Heart left ventricle (tissue), 16 donors: ENCODE results near the gene LTC4S. TPM values are rescaled to one million over a fixed set of nuclear protein-coding genes. Genes with fewer than 3 reads are reported as not detected.
"Not testable (repeated sequence)": the region's sequence is repeated elsewhere in the genome, so short reads cannot be mapped to it uniquely, and the experiment has no call there.

Experiments
- ATAC-seq, 4 donors: fragments of 200-7000 bp; cut with Tn5 transposase; one replicate each; pipeline ENCODE4 v1.9.1; 2020 to 2022; ENCODE audit warnings: moderate library complexity in 4 of 4, mild to moderate bottlenecking in 3 of 4, moderate number of reproducible peaks in 1 of 4
- DNase-seq, 5 donors: peaks; one replicate each; pipeline ENCODE4 v3.0.0-alpha.2; 2020
- H3K27ac ChIP-seq, 12 donors: fragments of 200-600 bp; sonication (generic) in 4 of 12; one replicate each; pipeline versions ENCODE4 v1.5.0 to v1.8.0; 2016 to 2022; ENCODE audit warnings: mild to moderate bottlenecking in 2 of 12
- H3K27me3 ChIP-seq, 9 donors: fragments of 200-600 bp; sonication (generic) in 2 of 9; one replicate each; pipeline versions ENCODE4 v1.5.1 to v1.8.0; 2016 to 2022; ENCODE audit warnings: mild to moderate bottlenecking in 3 of 9
- H3K36me3 ChIP-seq, 9 donors: fragments of 200-600 bp; sonication (generic) in 2 of 9; one replicate each; pipeline versions ENCODE4 v1.5.0 to v1.8.0; 2018 to 2022; ENCODE audit warnings: mild to moderate bottlenecking in 2 of 9
- H3K4me1 ChIP-seq, 12 donors: fragments of 200-600 bp; sonication (generic) in 4 of 12; one replicate each; pipeline versions ENCODE4 v1.5.0 to v1.8.0; 2016 to 2022; ENCODE audit warnings: mild to moderate bottlenecking in 3 of 12
- H3K4me3 ChIP-seq, 12 donors: fragments of 200-600 bp; sonication (generic) in 4 of 12; one replicate each; pipeline versions ENCODE4 v1.5.0 to v1.8.0; 2017 to 2022; ENCODE audit warnings: mild to moderate bottlenecking in 9 of 12, moderate library complexity in 4 of 12
- H3K9me3 ChIP-seq, 12 donors: fragments of 200-600 bp; sonication (generic) in 4 of 12; one replicate each; pipeline versions ENCODE4 v1.5.0 to v1.8.0; 2016 to 2022; ENCODE audit warnings: mild to moderate bottlenecking in 1 of 12
- POLR2A ChIP-seq, 2 donors: fragments of 450-650 bp; IDR thresholded peaks; one replicate each; pipeline ENCODE4 v1.6.1; 2017; ENCODE audit warnings: antibody characterized with exemption in 2 of 2, mild to moderate bottlenecking in 2 of 2, moderate library complexity in 2 of 2
- WGBS, 4 donors: extraction: QIAGEN DNeasy Blood & Tissue Kit in 2 of 4; methylation state at CpG; one replicate each; pipeline versions ENCODE4 v1.1.5 to v1.1.7; 2013 to 2018; 5-methylcytosine and 5-hydroxymethylcytosine counted together
- intact Hi-C, 10 donors: fragments of 100-400 bp; cut with DNase I; formaldehyde crosslinking; loops; one replicate each; pipeline versions ENCODE4 v1.11.1 to v1.14.2; 2022
- polyA plus RNA-seq, 2 donors: library from polyadenylated mRNA; stranded (reverse); fragments of 200-250 nt; gene quantifications; one replicate each; pipeline ENCODE4 v1.2.3, GENCODE V29; 2013
- total RNA-seq, 9 donors: library from RNA; depleted of rRNA in 2 of 9; stranded (reverse); fragments of >200 nt in 2 of 9; fragmentation: NEBNext Ultra II Directional in 3 of 9; extraction: Animal tissue kit (Norgen Biotek cat#: 25700) in 3 of 9; gene quantifications; one replicate each; pipeline versions ENCODE4 v1.1.0 to v1.2.4, GENCODE V29; 2016 to 2023
- TF ChIP-seq, protein P1 (sequence below), 12 donors: fragments of 200-600 bp; sonication (generic) in 4 of 12; IDR thresholded peaks; one replicate each; pipeline versions ENCODE4 v1.5.0 to v1.8.0; 2018 to 2022; ENCODE audit warnings: antibody characterized with exemption in 12 of 12, mild to moderate bottlenecking in 5 of 12
- donor health status: ischemic (EF 13 %, LVEDD 7.1; RV severe dilation, severe dysfunction).
- donor health status: healthy with polysubstance abuse.
- donor health status: DM: no; HTN: yes; CAD: no.
- donor health status: DM: no; HTN: no; CAD: no.
- donor health status: ischemic (EF 25% LVEDD 6.9; RV normal size, moderate dysfunction).
- donor health status: ischemic (EF 25% LVEDD 5.7; RV mildly dilated, moderate dysfunction).
- donor health status: healthy.
- donor health status: DM: yes; HTN: yes; CAD: no.
- donor health status: ischemic (EF 35%, LVEDD 5.7; RV mildly dilated, moderate dysfunction).
- donor health status: nonischemic (EF 11% LVEDD 7.7; RV severe dilation, severe dysfunction).
- donor health status: DM: yes; HTN: yes; CAD: no.
- donor health status: PGD.
- donor health status: ischemic (EF 29% LVEDD 5.4; RV normal size, mild dysfunction).
- donor health status: nonischemic (EF 23%, LVEDD 6.1; RV moderate dilation, normal function).

Gene LTC4S
- total and polyA plus RNA-seq, 11 donors: 3.3 to 16.7 (median 9.5) TPM

DNA sequence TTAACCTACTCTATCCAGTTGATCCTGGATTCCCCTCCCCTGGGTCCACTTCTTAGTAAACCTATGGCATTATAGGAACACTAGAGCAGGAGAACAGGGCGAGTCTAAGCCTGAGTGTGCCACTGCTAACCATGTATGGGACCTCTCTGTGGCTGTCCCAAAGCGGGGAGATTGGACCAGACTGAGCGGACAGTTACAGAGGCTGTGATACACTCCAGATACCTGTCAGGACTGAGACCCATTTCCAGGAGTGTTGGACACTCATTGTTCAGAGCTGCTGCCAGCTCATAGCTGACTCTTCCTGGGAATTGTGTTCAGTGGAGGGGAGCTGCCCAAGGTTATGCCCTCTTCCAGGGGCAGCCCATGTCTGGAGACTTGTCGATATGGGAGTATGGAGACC, 11.9 kb upstream of the LTC4S start:
- 78 to 89% (median 82%) methylated on average over 3 to 4 of the region's 4 CpGs for WGBS, 4 donors
- DNase-seq: peak in 1 of 5 donors; percentile 10
- intact Hi-C loops: no loop called here
- TF ChIP-seq, protein P1, sequence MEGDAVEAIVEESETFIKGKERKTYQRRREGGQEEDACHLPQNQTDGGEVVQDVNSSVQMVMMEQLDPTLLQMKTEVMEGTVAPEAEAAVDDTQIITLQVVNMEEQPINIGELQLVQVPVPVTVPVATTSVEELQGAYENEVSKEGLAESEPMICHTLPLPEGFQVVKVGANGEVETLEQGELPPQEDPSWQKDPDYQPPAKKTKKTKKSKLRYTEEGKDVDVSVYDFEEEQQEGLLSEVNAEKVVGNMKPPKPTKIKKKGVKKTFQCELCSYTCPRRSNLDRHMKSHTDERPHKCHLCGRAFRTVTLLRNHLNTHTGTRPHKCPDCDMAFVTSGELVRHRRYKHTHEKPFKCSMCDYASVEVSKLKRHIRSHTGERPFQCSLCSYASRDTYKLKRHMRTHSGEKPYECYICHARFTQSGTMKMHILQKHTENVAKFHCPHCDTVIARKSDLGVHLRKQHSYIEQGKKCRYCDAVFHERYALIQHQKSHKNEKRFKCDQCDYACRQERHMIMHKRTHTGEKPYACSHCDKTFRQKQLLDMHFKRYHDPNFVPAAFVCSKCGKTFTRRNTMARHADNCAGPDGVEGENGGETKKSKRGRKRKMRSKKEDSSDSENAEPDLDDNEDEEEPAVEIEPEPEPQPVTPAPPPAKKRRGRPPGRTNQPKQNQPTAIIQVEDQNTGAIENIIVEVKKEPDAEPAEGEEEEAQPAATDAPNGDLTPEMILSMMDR (IDR thresholded peaks at IDR 0.05): no peak
- no peak for TF ChIP-seq POLR2A (IDR thresholded peaks at IDR 0.05)
- peaks cover 0 to 42% (median 23%) of the 10 kb centered on the region in 9 donors for H3K36me3 ChIP-seq
- H3K27ac ChIP-seq: no peak overlapping the region
- H3K9me3 ChIP-seq: no peaks in the 10 kb centered on the region
- peaks cover 0 to 55% (median 0%) of the 10 kb centered on the region in 12 donors for H3K4me1 ChIP-seq
- H3K4me3 ChIP-seq: no peak overlapping the region
- peak in 3 of 4 donors; percentile 32 to 68 (median 57) for ATAC-seq
- no peaks in the 10 kb centered on the region for H3K27me3 ChIP-seq

DNA sequence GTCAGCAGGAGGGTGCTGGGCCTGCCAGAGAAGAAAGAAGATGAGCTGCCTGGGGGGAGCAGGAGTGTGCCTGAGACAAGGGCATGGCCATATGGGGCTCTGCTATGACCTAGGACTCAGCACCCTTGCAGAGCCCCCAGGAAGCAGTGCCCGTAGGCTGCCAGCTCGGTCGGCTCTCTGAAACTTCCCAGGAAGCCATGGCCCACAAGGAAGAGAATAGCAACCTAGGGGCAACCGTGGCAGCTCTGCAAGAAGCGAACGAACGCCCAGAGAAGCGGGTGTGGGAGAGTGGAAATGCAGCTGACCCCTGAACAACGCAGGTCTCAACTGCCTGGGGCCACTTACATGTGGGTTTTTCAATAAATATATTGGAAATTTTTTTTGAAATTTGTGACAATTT, 10.7 kb upstream of the LTC4S start:
- Histone ChIP-seq H3K36me3 (peaks cover 0 to 30% (median 17%) of the 10 kb centered on the region in 9 donors), H3K4me1 (peaks cover 0 to 42% (median 0%) of the 10 kb centered on the region in 12 donors), H3K27ac (no peak overlapping the region), H3K4me3 (no peak overlapping the region), H3K9me3 (no peaks in the 10 kb centered on the region), H3K27me3 (no peaks in the 10 kb centered on the region)
- WGBS, 4 donors: 94 to 96% (median 96%) methylated on average over 9 of the region's 9 CpGs
- DNase-seq (peak in 1 of 5 donors; percentile 26), ATAC-seq (no peak)
- intact Hi-C loops: no loop called here
- TF ChIP-seq, protein P1 (IDR thresholded peaks at IDR 0.05): no peak
- no peak for TF ChIP-seq POLR2A (IDR thresholded peaks at IDR 0.05)

DNA sequence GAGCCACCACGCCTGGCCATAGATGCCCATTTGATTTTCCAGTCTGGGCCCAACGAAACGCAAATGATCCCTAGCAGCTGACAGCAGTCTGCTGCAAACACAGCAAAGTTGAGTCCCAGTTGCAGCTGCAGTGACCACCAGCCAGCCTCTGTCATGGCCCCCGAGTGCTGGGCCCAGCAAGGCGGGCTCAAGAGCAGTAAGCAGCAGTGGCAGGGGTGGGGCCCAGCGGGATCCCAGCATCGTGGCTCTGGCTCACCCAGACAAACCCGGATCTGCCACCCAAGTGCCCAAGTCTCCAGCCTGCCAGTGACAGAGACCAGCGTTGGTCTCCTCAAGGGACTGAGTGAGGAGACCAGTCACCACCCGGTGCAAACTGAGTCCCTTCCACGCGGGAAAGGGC, 6.9 kb upstream of the LTC4S start:
- ATAC-seq: no peak
- 82 to 92% (median 87%) methylated on average over 6 to 12 of the region's 12 CpGs for WGBS, 4 donors
- intact Hi-C loops: no loop called here

DNA sequence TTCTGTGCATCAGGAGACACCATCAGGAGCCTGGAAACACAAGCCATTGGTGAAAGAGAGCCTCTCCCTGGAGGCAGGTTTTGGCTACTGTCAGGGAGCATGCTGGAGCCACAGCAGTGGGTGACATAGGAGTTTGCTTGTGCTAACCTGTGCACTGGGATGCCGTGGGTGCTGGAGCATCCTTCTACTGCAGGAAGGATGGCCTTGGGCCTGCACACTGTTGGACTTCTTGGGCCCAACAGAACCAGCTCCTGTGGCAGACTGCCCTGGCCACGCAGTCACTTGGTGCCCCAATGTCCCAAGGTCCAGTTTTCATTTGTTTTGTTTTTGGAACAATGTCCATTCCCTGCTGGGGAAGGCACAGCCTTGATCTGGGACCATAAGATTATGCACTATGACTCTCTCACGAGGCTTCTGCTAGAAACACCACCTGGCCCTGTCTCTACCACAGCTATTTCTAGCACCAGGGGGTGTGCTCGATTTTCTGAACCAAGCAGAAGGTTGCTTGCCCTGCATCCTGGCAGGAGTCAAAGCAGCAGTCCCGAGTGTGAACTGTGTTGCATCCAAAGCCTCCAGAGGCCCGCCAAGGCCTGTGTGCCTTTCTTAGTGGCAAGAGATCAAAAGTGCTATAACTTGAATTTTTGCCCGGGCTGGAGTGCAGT, 5.5 kb upstream of the LTC4S start:
- intact Hi-C loops: no loop called here
- no peaks in the 10 kb centered on the region for H3K27me3 ChIP-seq
- no peak overlapping the region for H3K4me3 ChIP-seq
- no peaks in the 10 kb centered on the region for H3K9me3 ChIP-seq
- peaks cover 0 to 30% (median 17%) of the 10 kb centered on the region in 12 donors for H3K4me1 ChIP-seq
- DNase-seq (peak in 1 of 5 donors; percentile 9), ATAC-seq (no peak)
- 87 to 96% (median 88%) methylated on average over 6 to 7 of the region's 7 CpGs for WGBS, 4 donors
- TF ChIP-seq, protein P1 (IDR thresholded peaks at IDR 0.05): no peak
- no peak for TF ChIP-seq POLR2A (IDR thresholded peaks at IDR 0.05)
- H3K27ac ChIP-seq: no peak overlapping the region
- H3K36me3 ChIP-seq: no peaks in the 10 kb centered on the region

More for the DNA sequence above, 6.9 kb upstream of the LTC4S start:
- no peaks in the 10 kb centered on the region for H3K9me3 ChIP-seq
- H3K4me1 ChIP-seq: peaks cover 0 to 15% (median 4%) of the 10 kb centered on the region in 12 donors
- H3K27me3 ChIP-seq: no peaks in the 10 kb centered on the region
- DNase-seq: peak in 2 of 5 donors; percentile 6 to 36
- no peaks in the 10 kb centered on the region for H3K36me3 ChIP-seq
- H3K4me3 ChIP-seq: no peak overlapping the region
- no peak overlapping the region for H3K27ac ChIP-seq
- TF ChIP-seq, protein P1 (IDR thresholded peaks at IDR 0.05): no peak
- no peak for TF ChIP-seq POLR2A (IDR thresholded peaks at IDR 0.05)

DNA sequence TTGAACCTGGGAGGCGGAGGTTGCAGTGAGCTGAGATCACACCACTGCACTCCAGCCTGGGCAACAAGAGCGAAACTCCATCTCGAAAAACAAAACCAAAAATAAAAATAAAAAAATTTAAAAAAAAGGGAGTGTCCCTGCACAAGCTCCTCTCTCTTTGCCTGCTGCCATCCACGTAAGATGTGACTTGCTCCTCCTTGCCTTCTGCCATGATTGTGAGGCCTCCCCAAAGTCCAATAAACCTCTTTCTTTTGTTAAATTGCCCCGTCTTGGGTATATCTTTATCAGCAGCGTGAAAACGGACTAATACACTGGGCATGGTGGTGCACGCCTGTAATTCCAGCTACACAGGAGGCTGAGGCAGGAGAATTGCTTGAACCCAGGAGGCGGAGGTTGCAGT, 4.5 kb upstream of the LTC4S start:
- 96 to 99% (median 97%) methylated on average over 9 of the region's 9 CpGs for WGBS, 4 donors
- H3K9me3 ChIP-seq, H3K27me3 ChIP-seq, ATAC-seq, DNase-seq, H3K36me3 ChIP-seq, intact Hi-C loops, H3K4me3 ChIP-seq, H3K27ac ChIP-seq: not testable (repeated sequence)
- H3K4me1 ChIP-seq: peaks cover 0 to 39% (median 26%) of the 10 kb centered on the region in 12 donors
